ENCODE measurements around the gene OR2A2. TPM values are rescaled to one million over a fixed set of nuclear protein-coding genes. Genes with fewer than 3 reads are reported as not detected.

Gene OR2A2
- total RNA-seq, 4 donors from 2014 or later = not detected

DNA sequence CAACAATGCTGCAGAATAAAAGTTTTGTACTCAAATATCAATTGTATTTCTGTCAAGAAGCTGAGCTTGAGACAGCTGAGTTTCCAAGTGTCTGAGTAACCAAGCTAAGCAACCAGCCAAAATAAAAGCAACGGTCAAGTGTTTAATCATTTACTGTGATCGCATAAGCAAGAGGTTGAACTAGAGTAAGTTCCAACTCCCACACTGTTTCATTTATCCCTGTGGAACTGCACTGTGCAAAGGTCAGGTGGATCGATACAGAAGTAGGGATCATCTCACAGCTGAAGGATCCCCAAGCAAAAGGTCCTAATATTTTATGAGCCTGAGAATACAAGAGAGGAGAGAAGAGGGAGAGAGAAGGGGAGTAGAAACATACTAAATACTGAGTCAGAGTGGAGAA lies 35.0 kb downstream of the OR2A2 start:
- Histone ChIP-seq H3K9me3 (peaks cover 0 to 4% of the 10 kb centered on the region in 2 donors), H3K4me3 (no peak overlapping the region), H3K36me3 (no peaks in the 10 kb centered on the region), H3K4me1 (no peaks in the 10 kb centered on the region), H3K27ac (no peak overlapping the region), H3K27me3 (no peaks in the 10 kb centered on the region)
- TF ChIP-seq, protein P1, sequence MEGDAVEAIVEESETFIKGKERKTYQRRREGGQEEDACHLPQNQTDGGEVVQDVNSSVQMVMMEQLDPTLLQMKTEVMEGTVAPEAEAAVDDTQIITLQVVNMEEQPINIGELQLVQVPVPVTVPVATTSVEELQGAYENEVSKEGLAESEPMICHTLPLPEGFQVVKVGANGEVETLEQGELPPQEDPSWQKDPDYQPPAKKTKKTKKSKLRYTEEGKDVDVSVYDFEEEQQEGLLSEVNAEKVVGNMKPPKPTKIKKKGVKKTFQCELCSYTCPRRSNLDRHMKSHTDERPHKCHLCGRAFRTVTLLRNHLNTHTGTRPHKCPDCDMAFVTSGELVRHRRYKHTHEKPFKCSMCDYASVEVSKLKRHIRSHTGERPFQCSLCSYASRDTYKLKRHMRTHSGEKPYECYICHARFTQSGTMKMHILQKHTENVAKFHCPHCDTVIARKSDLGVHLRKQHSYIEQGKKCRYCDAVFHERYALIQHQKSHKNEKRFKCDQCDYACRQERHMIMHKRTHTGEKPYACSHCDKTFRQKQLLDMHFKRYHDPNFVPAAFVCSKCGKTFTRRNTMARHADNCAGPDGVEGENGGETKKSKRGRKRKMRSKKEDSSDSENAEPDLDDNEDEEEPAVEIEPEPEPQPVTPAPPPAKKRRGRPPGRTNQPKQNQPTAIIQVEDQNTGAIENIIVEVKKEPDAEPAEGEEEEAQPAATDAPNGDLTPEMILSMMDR (IDR thresholded peaks at IDR 0.05) = no peak
- no peak for TF ChIP-seq POLR2A (IDR thresholded peaks at IDR 0.05)
- intact Hi-C loops (cut with DNase I; ENCODE audit: low total_unique reads) = no loop called here
- no peak for DNase-seq

DNA sequence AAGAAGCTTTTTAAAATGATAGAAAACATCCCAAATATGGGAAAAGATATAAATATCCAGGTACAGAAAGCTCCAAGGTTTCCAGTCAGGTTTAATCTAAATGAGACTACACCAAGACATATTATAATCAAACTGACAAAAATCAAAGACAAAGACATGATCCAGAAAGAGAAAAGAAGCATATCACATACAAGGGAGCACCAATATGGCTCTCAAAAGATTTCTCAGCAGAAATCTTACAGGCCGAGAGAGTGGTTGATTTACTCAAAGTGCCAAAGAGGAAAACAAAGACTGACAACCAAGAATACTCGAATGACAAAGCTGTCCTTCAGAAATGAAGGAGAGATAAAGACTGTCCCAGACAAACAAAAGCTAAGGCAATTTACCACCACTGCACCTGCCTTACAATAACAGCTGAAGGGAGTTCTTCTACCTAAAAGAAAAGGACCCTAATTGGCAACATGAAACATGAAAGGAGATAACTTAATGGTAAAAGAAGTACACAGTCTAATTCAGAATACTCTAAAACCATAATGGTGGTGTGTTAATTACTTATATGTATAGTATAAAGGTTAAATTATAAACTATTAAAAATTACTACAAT lies 38.9 kb downstream of the OR2A2 start:
- Histone ChIP-seq H3K27me3 (peaks cover 0 to 4% of the 10 kb centered on the region in 2 donors), H3K9me3 (peaks cover 0 to 4% of the 10 kb centered on the region in 2 donors), H3K4me1 (no peaks in the 10 kb centered on the region), H3K4me3 (no peak overlapping the region), H3K27ac (no peak overlapping the region), H3K36me3 (no peaks in the 10 kb centered on the region)
- intact Hi-C loops (cut with DNase I; ENCODE audit: low total_unique reads) = no loop called here
- TF ChIP-seq, protein P1 (IDR thresholded peaks at IDR 0.05) = no peak
- TF ChIP-seq POLR2A (IDR thresholded peaks at IDR 0.05) = no peak
- no peak for DNase-seq

GRCh38 chr7:144158861-144159260 lies 49.5 kb downstream of the OR2A2 start:
- Histone ChIP-seq H3K27ac (no peak overlapping the region), H3K27me3 (no peaks in the 10 kb centered on the region), H3K9me3 (no peaks in the 10 kb centered on the region), H3K4me1 (no peaks in the 10 kb centered on the region), H3K4me3 (no peak overlapping the region), H3K36me3 (no peaks in the 10 kb centered on the region)
- TF ChIP-seq POLR2A (IDR thresholded peaks at IDR 0.05) = no peak
- TF ChIP-seq, protein P1 (IDR thresholded peaks at IDR 0.05) = no peak
- intact Hi-C loops (cut with DNase I; ENCODE audit: low total_unique reads) = no loop called here
- DNase-seq = no peak

Small RNAs within 50 kb of the gene (small RNA-seq; reads per million reads assigned to genes)
- gene OR2A41P = not detected

Other genes starting within 250 kb of the OR2A2 start
- 100 to 1,000 TPM in 1 of 4 donors, 10 to 100 TPM in 3; 12.3 to 137 (median 46.6) TPM for gene TCAF1, start 207.4 kb upstream of the OR2A2 start, total RNA-seq
- gene OR2F2, start 174.3 kb upstream of the OR2A2 start, total RNA-seq = not detected
- not detected for gene OR2F1, start 154.7 kb upstream of the OR2A2 start, total RNA-seq
- not detected for gene OR6B1, start 109.3 kb upstream of the OR2A2 start, total RNA-seq
- gene OR2A5, start 60.6 kb upstream of the OR2A2 start, total RNA-seq = not detected
- gene OR2A25, start 39.8 kb upstream of the OR2A2 start, total RNA-seq = not detected
- not detected for gene OR2A12, start 23.3 kb upstream of the OR2A2 start, total RNA-seq
- gene OR2A14, start 13.6 kb downstream of the OR2A2 start, total RNA-seq = not detected
- 1 to 10 TPM in 1 of 4 donors, under 1 TPM in 2, not detected in 1; 0.26 to 7.2 (median 0.29) TPM for gene CTAGE4, start 73.9 kb downstream of the OR2A2 start, total RNA-seq
- gene ARHGEF35, start 86.2 kb downstream of the OR2A2 start, total RNA-seq = 1 to 10 TPM in 3 of 4 donors, under 1 TPM in 1; 0.29 to 8.6 (median 4.4) TPM
- gene OR2A42, start 130.0 kb downstream of the OR2A2 start, total RNA-seq = 1 to 10 TPM in 1 of 4 donors, under 1 TPM in 1, not detected in 2; 0.15 to 4.1 TPM
- gene OR2A7, start 155.2 kb downstream of the OR2A2 start, total RNA-seq = 1 to 10 TPM in 3 of 4 donors, not detected in 1; 2.8 to 3.8 (median 3.2) TPM
- 1 to 10 TPM in 1 of 4 donors, not detected in 3; 1.5 TPM for gene CTAGE8, start 159.7 kb downstream of the OR2A2 start, total RNA-seq
- 1 to 10 TPM in 1 of 4 donors, under 1 TPM in 1, not detected in 2; 0.48 to 3.8 TPM for gene OR2A1, start 202.8 kb downstream of the OR2A2 start, total RNA-seq
- 1 to 10 TPM; 1.3 to 6.8 (median 6.0) TPM for gene ARHGEF5, start 245.8 kb downstream of the OR2A2 start, total RNA-seq

Data from uterus (tissue), 4 donors.